ENCODE data around the gene SS18. TPM values are rescaled to one million over a fixed set of nuclear protein-coding genes. Genes with fewer than 3 reads are reported as not detected.

SS18 gene
- total RNA-seq, 1 experiment from 2014 or later = 98.7 TPM

DNA sequence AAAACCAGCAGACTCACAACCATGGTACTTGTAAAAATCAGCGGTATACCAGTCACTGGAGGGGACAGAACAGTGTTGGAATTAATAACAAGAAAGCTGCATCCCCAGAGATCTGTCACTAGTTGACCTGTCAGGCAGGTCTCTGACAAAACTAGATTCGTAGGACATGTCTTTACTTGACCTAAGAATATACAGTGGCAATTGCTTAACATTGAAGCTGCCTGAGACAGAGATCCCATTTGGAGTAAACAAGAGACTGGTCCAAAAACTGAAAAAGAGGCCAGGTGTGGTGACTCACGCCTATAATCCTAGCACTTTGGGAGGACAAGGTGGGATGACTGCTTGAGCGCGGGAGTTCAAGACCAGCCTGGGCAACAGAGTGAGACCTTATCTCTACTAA is 7.2 kb upstream of the SS18 start:
- Histone ChIP-seq H4K20me1 (ENCODE audit: low read length) (no peaks in the 10 kb centered on the region), H3K27ac (ENCODE audit: low read length) (no peak overlapping the region), H2AFZ (ENCODE audit: low read length) (no peak overlapping the region), H3K9me2 (replicated peaks; ENCODE audit: low read length) (no peaks in the 10 kb centered on the region), H3K79me2 (ENCODE audit: low read length) (no peaks in the 10 kb centered on the region), H3K4me1 (ENCODE audit: insufficient read depth, low read length) (no peaks in the 10 kb centered on the region), H3K36me3 (ENCODE audit: low read depth, low read length) (no peaks in the 10 kb centered on the region), H3K9ac (ENCODE audit: low read length) (no peak overlapping the region), H3K9me3 (ENCODE audit: low read length) (no peaks in the 10 kb centered on the region), H3K27me3 (ENCODE audit: low read length) (peaks cover 7% of the 10 kb centered on the region; the same call in 1 of the 2 replicates), H3K4me2 (ENCODE audit: low read length) (no peak overlapping the region), H3F3A (ENCODE audit: low read length, unreplicated experiment) (no peaks in the 10 kb centered on the region), H3K4me3 (ENCODE audit: low read length) (no peak overlapping the region)
- no TSS peak for BruUV-seq (replicated peaks)
- TF ChIP-seq, protein P1, sequence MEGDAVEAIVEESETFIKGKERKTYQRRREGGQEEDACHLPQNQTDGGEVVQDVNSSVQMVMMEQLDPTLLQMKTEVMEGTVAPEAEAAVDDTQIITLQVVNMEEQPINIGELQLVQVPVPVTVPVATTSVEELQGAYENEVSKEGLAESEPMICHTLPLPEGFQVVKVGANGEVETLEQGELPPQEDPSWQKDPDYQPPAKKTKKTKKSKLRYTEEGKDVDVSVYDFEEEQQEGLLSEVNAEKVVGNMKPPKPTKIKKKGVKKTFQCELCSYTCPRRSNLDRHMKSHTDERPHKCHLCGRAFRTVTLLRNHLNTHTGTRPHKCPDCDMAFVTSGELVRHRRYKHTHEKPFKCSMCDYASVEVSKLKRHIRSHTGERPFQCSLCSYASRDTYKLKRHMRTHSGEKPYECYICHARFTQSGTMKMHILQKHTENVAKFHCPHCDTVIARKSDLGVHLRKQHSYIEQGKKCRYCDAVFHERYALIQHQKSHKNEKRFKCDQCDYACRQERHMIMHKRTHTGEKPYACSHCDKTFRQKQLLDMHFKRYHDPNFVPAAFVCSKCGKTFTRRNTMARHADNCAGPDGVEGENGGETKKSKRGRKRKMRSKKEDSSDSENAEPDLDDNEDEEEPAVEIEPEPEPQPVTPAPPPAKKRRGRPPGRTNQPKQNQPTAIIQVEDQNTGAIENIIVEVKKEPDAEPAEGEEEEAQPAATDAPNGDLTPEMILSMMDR (conservative IDR thresholded peaks at IDR 0.05; ENCODE audit: low read depth, low read length) = no peak
- TF ChIP-seq EZH2phosphoT487 (IDR thresholded peaks at IDR 0.05; ENCODE audit: borderline replicate concordance, low read length) (no peak), EZH2 (IDR thresholded peaks at IDR 0.05; ENCODE audit: low read length, unreplicated experiment) (no peak)
- ChIA-PET CTCF (no interaction called here), POLR2A (ENCODE audit: unreplicated experiment) (no interaction called here)
- DNase-seq = no peak
- no peak for ATAC-seq
- intact Hi-C loops (cut with micrococcal nuclease) = no loop called here

DNA sequence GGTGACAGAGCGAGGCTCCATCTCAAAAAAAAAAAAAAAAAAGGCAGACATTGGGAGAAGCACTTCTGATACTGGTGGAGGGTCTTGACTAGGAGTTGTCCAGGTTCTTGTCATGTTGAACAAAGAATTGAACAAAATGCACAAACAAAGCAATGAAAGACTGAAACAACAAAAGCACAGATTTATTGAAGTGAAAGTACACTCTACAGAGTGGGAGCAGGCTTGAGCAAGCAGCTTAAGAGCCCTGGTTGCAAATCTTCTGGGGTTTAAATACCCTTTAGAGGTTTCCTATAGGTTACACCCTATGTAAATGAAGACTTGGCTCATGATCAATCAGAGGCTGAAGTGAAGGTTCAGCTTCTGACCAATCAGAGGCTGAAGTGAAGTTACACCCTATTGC is 6.4 kb upstream of the SS18 start:
- no peaks in the 10 kb centered on the region for H3K36me3 ChIP-seq (ENCODE audit: low read depth, low read length)
- H2AFZ ChIP-seq (ENCODE audit: low read length) = no peak overlapping the region
- DNase-seq (no peak), ATAC-seq (no peak)
- ChIA-PET CTCF (no interaction called here), POLR2A (ENCODE audit: unreplicated experiment) (interaction anchor here (0.6 kb wide), 1 partner anchor 57 kb away, joined by 4 read pairs; no protein-coding TSS in a partner anchor)
- H3F3A ChIP-seq (ENCODE audit: low read length, unreplicated experiment) = no peaks in the 10 kb centered on the region
- no peak overlapping the region for H3K9ac ChIP-seq (ENCODE audit: low read length)
- TF ChIP-seq, protein P1 (conservative IDR thresholded peaks at IDR 0.05; ENCODE audit: low read depth, low read length) = no peak
- TF ChIP-seq EZH2 (IDR thresholded peaks at IDR 0.05; ENCODE audit: low read length, unreplicated experiment) (no peak), EZH2phosphoT487 (IDR thresholded peaks at IDR 0.05; ENCODE audit: borderline replicate concordance, low read length) (no peak)
- no peaks in the 10 kb centered on the region for H3K9me3 ChIP-seq (ENCODE audit: low read length)
- H3K9me2 ChIP-seq (replicated peaks; ENCODE audit: low read length) = no peaks in the 10 kb centered on the region
- no peaks in the 10 kb centered on the region for H3K4me1 ChIP-seq (ENCODE audit: insufficient read depth, low read length)
- peaks cover 7% of the 10 kb centered on the region; the same call in 1 of the 2 replicates for H3K27me3 ChIP-seq (ENCODE audit: low read length)
- H3K27ac ChIP-seq (ENCODE audit: low read length) = no peak overlapping the region
- intact Hi-C loops (cut with micrococcal nuclease) = no loop called here
- no peak overlapping the region for H3K4me3 ChIP-seq (ENCODE audit: low read length)
- H3K4me2 ChIP-seq (ENCODE audit: low read length) = no peak overlapping the region
- BruUV-seq (replicated peaks) = no TSS peak
- no peaks in the 10 kb centered on the region for H3K79me2 ChIP-seq (ENCODE audit: low read length)
- H4K20me1 ChIP-seq (ENCODE audit: low read length) = no peaks in the 10 kb centered on the region

DNA sequence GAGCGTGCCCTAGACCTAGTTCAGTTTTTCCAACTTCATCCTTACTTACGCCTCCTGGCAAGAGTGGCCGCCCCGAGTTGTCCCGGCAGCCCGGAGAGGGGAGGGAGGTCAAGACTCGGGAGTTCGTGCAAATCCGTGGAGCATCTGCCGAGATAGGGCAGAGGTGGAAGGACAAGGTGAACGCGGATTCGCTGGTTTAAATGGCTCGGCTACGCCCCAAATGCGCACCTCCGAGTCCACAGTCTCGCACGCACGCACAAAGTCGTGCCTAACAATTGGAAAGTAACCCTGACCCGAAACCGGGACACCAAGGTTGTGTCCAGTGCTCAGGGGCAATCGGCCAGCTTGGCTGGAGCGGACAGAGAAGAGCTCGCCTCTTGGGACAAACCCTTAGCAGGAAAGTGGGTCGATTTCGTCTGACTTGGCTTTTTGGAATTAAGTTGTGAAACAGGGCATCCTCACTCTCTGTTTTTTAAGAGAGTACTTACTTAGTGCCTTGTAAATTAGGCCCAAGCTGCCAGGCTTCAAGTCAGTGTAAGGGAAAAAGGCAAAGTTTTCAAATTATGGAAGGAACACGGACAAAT is 726 bp upstream of the SS18 start:
- CTCF ChIA-PET = no interaction called here
- Histone ChIP-seq H3F3A (ENCODE audit: low read length, unreplicated experiment) (no peaks in the 10 kb centered on the region), H3K4me2 (ENCODE audit: low read length) (peak overlapping the region; percentile 89), H3K79me2 (ENCODE audit: low read length) (peaks cover 42% of the 10 kb centered on the region), H3K9me3 (ENCODE audit: low read length) (no peaks in the 10 kb centered on the region), H4K20me1 (ENCODE audit: low read length) (peaks cover 23% of the 10 kb centered on the region), H3K9ac (ENCODE audit: low read length) (peak overlapping the region; percentile 89), H3K36me3 (ENCODE audit: low read depth, low read length) (peaks cover 11% of the 10 kb centered on the region; the same call in 1 of the 2 replicates), H2AFZ (ENCODE audit: low read length) (peak overlapping the region; percentile 90), H3K4me1 (ENCODE audit: insufficient read depth, low read length) (peaks cover 20% of the 10 kb centered on the region), H3K9me2 (replicated peaks; ENCODE audit: low read length) (no peaks in the 10 kb centered on the region), H3K4me3 (ENCODE audit: low read length) (peak overlapping the region; percentile 99), H3K27ac (ENCODE audit: low read length) (peak overlapping the region; percentile 73), H3K27me3 (ENCODE audit: low read length) (no peaks in the 10 kb centered on the region)
- peak; percentile 60 for ATAC-seq
- intact Hi-C loops (cut with micrococcal nuclease) = loop anchor here (2.0 kb wide), 1 partner anchor 458 kb away; the partner anchor contains the start of gene KCTD1
- DNase-seq = no peak
- TSS peak; percentile 87 for BruUV-seq (replicated peaks)
- TF ChIP-seq EZH2 (IDR thresholded peaks at IDR 0.05; ENCODE audit: low read length, unreplicated experiment) (no peak), EZH2phosphoT487 (IDR thresholded peaks at IDR 0.05; ENCODE audit: borderline replicate concordance, low read length) (no peak)
- TF ChIP-seq, protein P1 (conservative IDR thresholded peaks at IDR 0.05; ENCODE audit: low read depth, low read length) = no peak
- POLR2A ChIA-PET (ENCODE audit: unreplicated experiment) = no interaction called here
